SH-SY5Y (cell line): Measurements from ENCODE around the gene NME8.

Source experiments
- GATA2 ChIP-seq: IDR thresholded peaks from 2 replicates; pipeline ENCODE4 v1.6.1; 2011; ENCODE audit warnings: mild to moderate bottlenecking, low read depth, low read length
- GATA3 ChIP-seq: IDR thresholded peaks from 2 replicates; pipeline ENCODE4 v1.6.1; 2011; ENCODE audit warnings: low read depth, mild to moderate bottlenecking, low read length, moderate library complexity

- TF ChIP-seq GATA2 (0 out of 2 replicates have a peak, but pooled peaks have one; percentile 23), GATA3 (no peak)
These were observed 72.7 kb downstream of the NME8 start for GRCh38 chr7:37920849-37921805.
